Small intestine (tissue), 16 donors: ENCODE data around the gene SH3D21. TPM values are rescaled to one million over a fixed set of nuclear protein-coding genes. Genes with fewer than 3 reads are reported as not detected.

Source experiments
- DNase-seq, 2 donors: peaks; one replicate each; pipeline versions ENCODE4 v3.0.0 to v3.0.0-alpha.2; 2013
- FAIRE-seq: peaks from 2 replicates; lab custom pipeline; 2012; peaks lifted over from hg19 to GRCh38; lab: Jason Lieb, UNC
- H3K27ac ChIP-seq, 3 donors: one replicate each; pipeline ENCODE4 v1.5.1; 2013; ENCODE audit warnings: low read length in 2 of 3, mild to moderate bottlenecking in 2 of 3, control low read depth in 1 of 3, inconsistent platforms in 1 of 3, low read depth in 1 of 3, moderate library complexity in 1 of 3
- H3K27me3 ChIP-seq, 3 donors: one replicate each; pipeline ENCODE4 v1.6.1; 2013; ENCODE audit warnings: low read length in 3 of 3, inconsistent platforms in 1 of 3; ENCODE audit not compliant: control insufficient read depth in 3 of 3, insufficient read depth in 3 of 3
- H3K36me3 ChIP-seq, 3 donors: one replicate each; pipeline ENCODE4 v1.6.1; 2013; ENCODE audit warnings: low read length in 3 of 3, inconsistent platforms in 1 of 3, low read depth in 1 of 3, mild to moderate bottlenecking in 1 of 3, moderate library complexity in 1 of 3; ENCODE audit not compliant: control insufficient read depth in 3 of 3, insufficient read depth in 2 of 3
- H3K4me1 ChIP-seq, 3 donors: one replicate each; pipeline ENCODE4 v1.6.1; 2013; ENCODE audit warnings: low read length in 2 of 3, inconsistent platforms in 1 of 3, low read depth in 1 of 3, mild to moderate bottlenecking in 1 of 3, moderate library complexity in 1 of 3; ENCODE audit not compliant: control insufficient read depth in 3 of 3, insufficient read depth in 2 of 3
- H3K4me3 ChIP-seq, 3 donors: one replicate each; pipeline ENCODE4 v1.5.1; 2013; ENCODE audit warnings: low read length in 3 of 3, control low read depth in 1 of 3, inconsistent platforms in 1 of 3, low read depth in 1 of 3, mild to moderate bottlenecking in 1 of 3, moderate library complexity in 1 of 3
- H3K9me3 ChIP-seq, 2 donors: one replicate each; pipeline ENCODE4 v1.6.1; 2013; ENCODE audit warnings: low read depth in 1 of 2, low read length in 1 of 2; ENCODE audit not compliant: control insufficient read depth in 2 of 2, insufficient read depth in 1 of 2
- WGBS, 3 donors: extraction: QIAGEN DNeasy Blood & Tissue Kit; methylation state at CpG; one replicate each; pipeline ENCODE4 v1.1.7; 2013; 5-methylcytosine and 5-hydroxymethylcytosine counted together
- long read RNA-seq, 10 donors: transcript quantifications; one replicate each; lab custom pipeline, GENCODE V29; 2026
- polyA plus RNA-seq, 4 donors: library from polyadenylated mRNA; stranded (reverse) in 3 of 4; unstranded in 1 of 4; fragments of 200-250 nt in 3 of 4; fragments of 120-200 nt in 1 of 4; gene quantifications; one replicate each; pipeline versions ENCODE4 v1.2.1 to v1.2.3, GENCODE V29; 2013
- donor health status: healthy with polysubstance abuse.
- donor health status: control.
- donor health status: control.
- donor health status: Bipolar disorder and iron deficiency.
- donor health status: healthy.

Gene SH3D21
- 10 to 100 TPM in 3 of 4 donors, 1 to 10 TPM in 1; 4.0 to 26.2 (median 23.9) TPM for polyA plus RNA-seq
- long read RNA-seq, donor 1: 0 reads
- long read RNA-seq, donor 2, partial matches to known transcripts: 0 of 6 reads
- long read RNA-seq, donor 2, other reads (novel, unspliced or antisense): 6 of 6 reads
- long read RNA-seq, donor 3, partial matches to known transcripts: 7 of 7 reads
- long read RNA-seq, donor 3, other reads (novel, unspliced or antisense): 0 of 7 reads
- long read RNA-seq, donor 4: 0 reads
- long read RNA-seq, donor 5: 0 reads
- long read RNA-seq, donor 6: 0 reads
- long read RNA-seq, donor 7: 0 reads
- long read RNA-seq, donor 8: 0 reads
- long read RNA-seq, donor 9: 0 reads
- long read RNA-seq, donor 10, partial matches to known transcripts: 49 of 49 reads
- long read RNA-seq, donor 10, other reads (novel, unspliced or antisense): 0 of 49 reads

GRCh38 chr1:36306210-36306901 is at the start of gene SH3D21:
Gene SH3D21, plus strand, starts transcription at chr1:36306368. Its CDS starts 53 bp downstream, at chr1:36306421.
- peaks cover 8 to 67% (median 10%) of the 10 kb centered on the region in 3 donors for H3K36me3 ChIP-seq
- 0 to 2% (median 1%) methylated on average over 54 to 65 of the region's 65 CpGs for WGBS, 3 donors
- FAIRE-seq (no peak), DNase-seq (peak; percentile 81 to 91)
- H3K4me1 ChIP-seq: peaks cover 2 to 51% (median 8%) of the 10 kb centered on the region in 3 donors
- H3K27me3 ChIP-seq: no peaks in the 10 kb centered on the region
- H3K9me3 ChIP-seq: no peaks in the 10 kb centered on the region
- H3K4me3 ChIP-seq: peak within 1 kb of the TSS; percentile 68 to 97 (median 73)
- peak within 1 kb of the TSS; percentile 88 to 100 (median 98) for H3K27ac ChIP-seq

GRCh38 chr1:36256558-36257374 is 49.4 kb upstream of the SH3D21 start:
- H3K9me3 ChIP-seq: no peaks in the 10 kb centered on the region
- peaks cover 0 to 3% (median 0%) of the 10 kb centered on the region in 3 donors for H3K4me1 ChIP-seq
- no peak for FAIRE-seq
- no peak overlapping the region for H3K4me3 ChIP-seq
- DNase-seq: no peak
- H3K36me3 ChIP-seq: peaks cover 4 to 31% (median 5%) of the 10 kb centered on the region in 3 donors
- 77 to 82% (median 80%) methylated on average over 15 of the region's 15 CpGs for WGBS, 3 donors
- H3K27me3 ChIP-seq: no peaks in the 10 kb centered on the region
- H3K27ac ChIP-seq: no peak overlapping the region

GRCh38 chr1:36257375-36257767 is 48.8 kb upstream of the SH3D21 start:
- 89 to 95% (median 93%) methylated on average over 2 of the region's 2 CpGs for WGBS, 3 donors
- FAIRE-seq (no peak), DNase-seq (no peak)
- Histone ChIP-seq H3K9me3 (no peaks in the 10 kb centered on the region), H3K4me3 (no peak overlapping the region), H3K27ac (no peak overlapping the region), H3K27me3 (no peaks in the 10 kb centered on the region), H3K4me1 (peaks cover 0 to 3% (median 0%) of the 10 kb centered on the region in 3 donors), H3K36me3 (peaks cover 4 to 29% (median 5%) of the 10 kb centered on the region in 3 donors)

GRCh38 chr1:36258960-36259344 is 47.2 kb upstream of the SH3D21 start:
- no peaks in the 10 kb centered on the region for H3K9me3 ChIP-seq
- 79 to 95% (median 89%) methylated on average over 1 of the region's 1 CpG for WGBS, 3 donors
- no peak overlapping the region for H3K4me3 ChIP-seq
- FAIRE-seq (no peak), DNase-seq (no peak)
- H3K27ac ChIP-seq: no peak overlapping the region
- peaks cover 3 to 30% (median 6%) of the 10 kb centered on the region in 3 donors for H3K36me3 ChIP-seq
- peaks cover 0 to 3% (median 0%) of the 10 kb centered on the region in 3 donors for H3K4me1 ChIP-seq
- no peaks in the 10 kb centered on the region for H3K27me3 ChIP-seq

GRCh38 chr1:36268981-36269380 is 37.2 kb upstream of the SH3D21 start:
- no peak for DNase-seq
- Histone ChIP-seq H3K9me3 (no peaks in the 10 kb centered on the region), H3K36me3 (peaks cover 4 to 23% (median 5%) of the 10 kb centered on the region in 3 donors), H3K27ac (no peak overlapping the region), H3K4me1 (peaks cover 0 to 7% (median 0%) of the 10 kb centered on the region in 3 donors), H3K4me3 (no peak overlapping the region), H3K27me3 (no peaks in the 10 kb centered on the region)
- WGBS, 3 donors: 77 to 88% (median 81%) methylated on average over 6 of the region's 6 CpGs
- FAIRE-seq: no peak

GRCh38 chr1:36269408-36269838 is 36.7 kb upstream of the SH3D21 start:
- no peak for DNase-seq
- WGBS, 3 donors: 43 to 55% (median 54%) methylated on average over 2 of the region's 2 CpGs
- Histone ChIP-seq H3K27ac (no peak overlapping the region), H3K9me3 (no peaks in the 10 kb centered on the region), H3K36me3 (peaks cover 4 to 23% (median 4%) of the 10 kb centered on the region in 3 donors), H3K4me3 (no peak overlapping the region), H3K27me3 (no peaks in the 10 kb centered on the region), H3K4me1 (peaks cover 0 to 7% (median 0%) of the 10 kb centered on the region in 3 donors)
- FAIRE-seq: no peak

- Histone ChIP-seq H3K4me1 (peaks cover 0 to 7% (median 0%) of the 10 kb centered on the region in 3 donors), H3K36me3 (peaks cover 2 to 43% (median 4%) of the 10 kb centered on the region in 3 donors), H3K27ac (peak overlapping the region in 1 of 3 donors; percentile 25), H3K27me3 (no peaks in the 10 kb centered on the region), H3K9me3 (no peaks in the 10 kb centered on the region), H3K4me3 (no peak overlapping the region)
- FAIRE-seq (no peak), DNase-seq (peak in 1 of 2 donors; percentile 32)
- WGBS, 3 donors: 87 to 90% (median 88%) methylated on average over 5 of the region's 5 CpGs
Observed at GRCh38 chr1:36273024-36273423, 33.1 kb upstream of the SH3D21 start.
